Astrocyte (in vitro differentiated cells and primary cell): Measurements from ENCODE around the gene ZNF783. TPM values are rescaled to one million over a fixed set of nuclear protein-coding genes. Genes with fewer than 3 reads are reported as not detected.

Experiments
- DNase-seq: peaks from one replicate; pipeline ENCODE4 v3.0.0-alpha.2; 2010; ENCODE audit warnings: low read depth
- FAIRE-seq: peaks from 2 replicates; lab custom pipeline; 2011; peaks lifted over from hg19 to GRCh38; lab: Jason Lieb, UNC
- H2AFZ ChIP-seq: 2 replicates; pipeline ENCODE4 v1.6.0; 2012; ENCODE audit warnings: low read depth, low read length, inconsistent platforms
- H3K27ac ChIP-seq: 2 replicates; pipeline ENCODE4 v1.5.1; 2011; ENCODE audit warnings: low read depth, low read length, inconsistent platforms
- H3K27me3 ChIP-seq: 2 replicates; pipeline ENCODE4 v1.6.0; 2011; ENCODE audit warnings: low read length, inconsistent platforms; ENCODE audit not compliant: insufficient read depth
- H3K36me3 ChIP-seq: 2 replicates; pipeline ENCODE4 v1.5.1; 2011; ENCODE audit warnings: low read length, inconsistent platforms; ENCODE audit not compliant: insufficient read depth
- H3K4me1 ChIP-seq: 2 replicates; pipeline ENCODE4 v1.5.1; 2011; ENCODE audit warnings: low read length, inconsistent platforms; ENCODE audit not compliant: insufficient read depth
- H3K4me2 ChIP-seq: 2 replicates; pipeline ENCODE4 v1.6.0; 2012; ENCODE audit warnings: low read length, inconsistent platforms
- H3K4me3 ChIP-seq: 2 replicates; pipeline ENCODE4 v1.5.1; 2011; ENCODE audit warnings: low read depth, mild to moderate bottlenecking, low read length, inconsistent platforms; ENCODE audit not compliant: insufficient read depth
- H3K79me2 ChIP-seq: 2 replicates; pipeline ENCODE4 v1.6.0; 2012; ENCODE audit warnings: mild to moderate bottlenecking, low read length, inconsistent platforms; ENCODE audit not compliant: insufficient read depth
- H3K9ac ChIP-seq: 2 replicates; pipeline ENCODE4 v1.6.0; 2012; ENCODE audit warnings: mild to moderate bottlenecking, low read length, inconsistent platforms
- H3K9me3 ChIP-seq: 2 replicates; pipeline ENCODE4 v1.5.1; 2012; ENCODE audit warnings: low read depth, mild to moderate bottlenecking, low read length, inconsistent platforms; ENCODE audit not compliant: insufficient read depth
- H4K20me1 ChIP-seq: 2 replicates; pipeline ENCODE4 v1.6.0; 2012; ENCODE audit warnings: low read length, inconsistent platforms; ENCODE audit not compliant: insufficient read depth
- H3K27ac Mint-ChIP-seq: one replicate; pipeline ENCODE4 v1.8.0; 2021; ENCODE audit warnings: mild to moderate bottlenecking, mixed read lengths; ENCODE audit not compliant: unreplicated experiment
- H3K27me3 Mint-ChIP-seq: one replicate; pipeline ENCODE4 v1.8.0; 2021; ENCODE audit warnings: low read depth, mixed read lengths; ENCODE audit not compliant: unreplicated experiment
- H3K36me3 Mint-ChIP-seq: one replicate; pipeline ENCODE4 v1.8.0; 2021; ENCODE audit warnings: low read depth, mixed read lengths; ENCODE audit not compliant: unreplicated experiment
- H3K4me1 Mint-ChIP-seq: one replicate; pipeline ENCODE4 v1.8.0; 2021; ENCODE audit warnings: low read depth, mixed read lengths; ENCODE audit not compliant: unreplicated experiment
- H3K4me3 Mint-ChIP-seq: one replicate; pipeline ENCODE4 v1.8.0; 2021; ENCODE audit warnings: mild to moderate bottlenecking, moderate library complexity, mixed read lengths; ENCODE audit not compliant: unreplicated experiment
- H3K9me3 Mint-ChIP-seq: one replicate; pipeline ENCODE4 v1.8.0; 2021; ENCODE audit warnings: mild to moderate bottlenecking, mixed read lengths; ENCODE audit not compliant: unreplicated experiment
- EZH2 ChIP-seq: IDR thresholded peaks from 2 replicates; pipeline ENCODE4 v1.6.1; 2012; ENCODE audit warnings: mild to moderate bottlenecking, low read length, inconsistent platforms; ENCODE audit not compliant: insufficient read depth
- total RNA-seq: library from RNA; stranded (reverse); gene quantifications from 2 replicates; pipeline ENCODE4 v1.2.1, GENCODE V29; 2021
- TF ChIP-seq, protein P1 (sequence below): IDR thresholded peaks from 2 replicates; pipeline ENCODE4 v1.5.1; 2011; ENCODE audit warnings: low read depth, mild to moderate bottlenecking, inconsistent platforms, low read length, moderate library complexity; ENCODE audit not compliant: insufficient read depth

Gene ZNF783
- total RNA-seq, 1 donor from 2014 or later: 10.6 TPM

DNA sequence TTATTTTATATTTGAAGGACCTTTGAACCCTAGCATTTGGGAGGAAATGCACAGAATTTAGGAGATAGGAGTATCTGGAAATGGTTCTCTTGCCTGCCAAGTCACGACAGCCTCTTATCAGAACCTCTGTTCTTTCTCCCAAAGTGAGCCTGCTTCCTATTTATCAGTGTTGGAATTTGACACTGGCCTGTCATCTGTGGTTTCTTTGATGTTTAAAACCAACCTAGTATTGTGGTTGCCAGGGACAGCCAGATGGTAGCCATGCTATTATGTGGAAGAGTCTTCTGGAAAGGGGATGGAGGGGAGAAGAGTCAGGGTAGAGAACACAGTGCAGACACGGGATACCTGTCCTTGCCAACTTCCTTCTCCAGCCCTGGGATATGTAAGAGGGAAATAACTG, 45.6 kb upstream of the ZNF783 start:
- H4K20me1 ChIP-seq: peaks cover 15% of the 10 kb centered on the region
- no peak overlapping the region for H3K27ac Mint-ChIP-seq
- H3K4me3 Mint-ChIP-seq: no peak overlapping the region
- peaks cover 3% of the 10 kb centered on the region for H3K9me3 Mint-ChIP-seq
- FAIRE-seq (no peak), DNase-seq (no peak)
- peaks cover 25% of the 10 kb centered on the region for H3K4me1 Mint-ChIP-seq
- H3K36me3 Mint-ChIP-seq: peaks cover 59% of the 10 kb centered on the region
- H3K4me3 ChIP-seq: no peak overlapping the region
- H3K36me3 ChIP-seq: peaks cover 54% of the 10 kb centered on the region
- no peak overlapping the region for H3K4me2 ChIP-seq
- no peaks in the 10 kb centered on the region for H3K27me3 ChIP-seq
- H3K9me3 ChIP-seq: no peaks in the 10 kb centered on the region
- no peaks in the 10 kb centered on the region for H3K79me2 ChIP-seq
- peaks cover 17% of the 10 kb centered on the region for H3K4me1 ChIP-seq
- TF ChIP-seq, protein P1, sequence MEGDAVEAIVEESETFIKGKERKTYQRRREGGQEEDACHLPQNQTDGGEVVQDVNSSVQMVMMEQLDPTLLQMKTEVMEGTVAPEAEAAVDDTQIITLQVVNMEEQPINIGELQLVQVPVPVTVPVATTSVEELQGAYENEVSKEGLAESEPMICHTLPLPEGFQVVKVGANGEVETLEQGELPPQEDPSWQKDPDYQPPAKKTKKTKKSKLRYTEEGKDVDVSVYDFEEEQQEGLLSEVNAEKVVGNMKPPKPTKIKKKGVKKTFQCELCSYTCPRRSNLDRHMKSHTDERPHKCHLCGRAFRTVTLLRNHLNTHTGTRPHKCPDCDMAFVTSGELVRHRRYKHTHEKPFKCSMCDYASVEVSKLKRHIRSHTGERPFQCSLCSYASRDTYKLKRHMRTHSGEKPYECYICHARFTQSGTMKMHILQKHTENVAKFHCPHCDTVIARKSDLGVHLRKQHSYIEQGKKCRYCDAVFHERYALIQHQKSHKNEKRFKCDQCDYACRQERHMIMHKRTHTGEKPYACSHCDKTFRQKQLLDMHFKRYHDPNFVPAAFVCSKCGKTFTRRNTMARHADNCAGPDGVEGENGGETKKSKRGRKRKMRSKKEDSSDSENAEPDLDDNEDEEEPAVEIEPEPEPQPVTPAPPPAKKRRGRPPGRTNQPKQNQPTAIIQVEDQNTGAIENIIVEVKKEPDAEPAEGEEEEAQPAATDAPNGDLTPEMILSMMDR: no peak
- no peak for TF ChIP-seq EZH2
- H3K9ac ChIP-seq: no peak overlapping the region
- H2AFZ ChIP-seq: no peak overlapping the region
- no peaks in the 10 kb centered on the region for H3K27me3 Mint-ChIP-seq
- no peak overlapping the region for H3K27ac ChIP-seq

DNA sequence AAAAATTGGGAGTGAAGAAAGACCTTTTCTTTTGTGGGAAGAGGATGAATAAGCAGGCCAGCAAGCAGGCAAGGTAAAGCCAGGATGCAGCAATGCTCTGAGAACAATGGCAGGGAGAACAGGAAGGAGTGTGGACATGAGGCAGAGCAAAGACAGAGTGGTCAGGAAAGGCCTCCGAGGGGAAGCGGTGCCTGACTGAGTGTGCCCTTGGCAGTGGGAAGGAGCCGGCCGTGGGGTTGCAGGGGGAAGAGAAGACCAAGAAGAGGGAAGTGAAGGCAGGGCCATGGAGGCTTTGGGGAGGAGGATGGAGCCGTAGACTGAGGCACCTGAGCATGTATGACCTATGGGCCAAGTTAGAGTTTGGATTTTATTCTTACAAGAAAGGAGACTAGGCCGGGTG, 44.4 kb upstream of the ZNF783 start:
- H3K27ac ChIP-seq: no peak overlapping the region
- H3K9me3 ChIP-seq: no peaks in the 10 kb centered on the region
- peaks cover 18% of the 10 kb centered on the region for H4K20me1 ChIP-seq
- TF ChIP-seq, protein P1: no peak
- no peak for TF ChIP-seq EZH2
- Mint-ChIP-seq H3K36me3 (peaks cover 57% of the 10 kb centered on the region), H3K27me3 (no peaks in the 10 kb centered on the region), H3K9me3 (peaks cover 3% of the 10 kb centered on the region), H3K4me1 (peaks cover 25% of the 10 kb centered on the region), H3K4me3 (no peak overlapping the region), H3K27ac (peak overlapping the region; percentile 34)
- FAIRE-seq (no peak), DNase-seq (no peak)
- no peak overlapping the region for H3K4me3 ChIP-seq
- H2AFZ ChIP-seq: no peak overlapping the region
- H3K36me3 ChIP-seq: peaks cover 45% of the 10 kb centered on the region
- H3K4me1 ChIP-seq: peaks cover 17% of the 10 kb centered on the region
- H3K27me3 ChIP-seq: no peaks in the 10 kb centered on the region
- H3K9ac ChIP-seq: no peak overlapping the region
- H3K79me2 ChIP-seq: no peaks in the 10 kb centered on the region
- H3K4me2 ChIP-seq: no peak overlapping the region
